GM10266 (cell line): ENCODE measurements around the gene UBE2U.
"Not testable (repeated sequence)": the region's sequence is repeated elsewhere in the genome, so short reads cannot be mapped to it uniquely, and the experiment has no call there.

Source experiments
- DNase-seq: peaks from one replicate; pipeline ENCODE4 v3.0.0; 2012; ENCODE audit errors: extremely low spot score
- CTCF ChIP-seq: IDR thresholded peaks from 2 replicates; pipeline ENCODE4 v1.5.1; 2012; ENCODE audit warnings: mild to moderate bottlenecking, low read depth; ENCODE audit not compliant: control insufficient read depth, insufficient read depth; ENCODE audit errors: missing control alignments

UBE2U gene

DNA sequence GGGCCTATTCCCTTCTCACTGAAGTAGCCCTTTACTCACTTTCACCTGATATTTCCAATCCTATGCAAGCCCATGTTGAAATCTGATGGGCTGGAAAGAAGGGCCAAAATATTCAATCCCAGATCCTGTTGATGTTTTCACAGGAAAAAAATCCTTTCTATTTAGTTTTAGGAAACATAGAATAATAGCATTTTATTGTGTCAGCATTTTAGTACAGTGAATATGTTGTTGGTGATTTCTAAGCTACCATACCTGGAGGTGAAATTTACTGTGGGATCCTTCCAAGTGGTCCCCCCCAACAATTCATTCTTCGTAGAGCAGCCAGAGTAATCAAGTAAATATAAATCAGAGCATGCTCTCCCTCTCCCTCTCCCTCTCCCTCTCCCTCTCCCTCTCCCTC lies 3.4 kb upstream of the UBE2U start:
- DNase-seq, result no peak
- no peak for TF ChIP-seq CTCF

- TF ChIP-seq CTCF, result no peak
- no peak for DNase-seq
These were observed 5.8 kb downstream of the UBE2U start for GRCh38 chr1:64209221-64209620.

DNA sequence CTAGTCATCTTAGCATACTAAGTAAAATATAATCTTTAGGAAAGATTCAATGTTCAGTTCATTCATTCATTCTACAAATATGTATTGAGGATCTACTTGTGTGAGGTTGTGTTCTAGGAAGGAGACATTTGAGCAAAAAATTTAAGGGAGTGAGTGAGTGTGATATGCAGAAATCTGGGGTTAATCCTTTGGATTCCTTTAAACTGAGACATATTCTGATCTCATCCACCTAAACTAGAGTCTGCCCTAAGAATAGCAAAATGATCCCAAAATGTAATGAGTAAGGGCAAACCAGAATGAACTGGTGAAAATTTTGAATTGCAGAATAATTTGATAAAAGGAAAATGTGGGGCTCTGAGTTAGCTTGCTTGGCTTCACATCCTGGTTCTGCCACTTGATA lies 8.6 kb downstream of the UBE2U start:
- TF ChIP-seq CTCF, result no peak
- no peak for DNase-seq

- TF ChIP-seq CTCF, result no peak
- no peak for DNase-seq
These were observed 12.2 kb downstream of the UBE2U start for GRCh38 chr1:64215576-64215975.

DNA sequence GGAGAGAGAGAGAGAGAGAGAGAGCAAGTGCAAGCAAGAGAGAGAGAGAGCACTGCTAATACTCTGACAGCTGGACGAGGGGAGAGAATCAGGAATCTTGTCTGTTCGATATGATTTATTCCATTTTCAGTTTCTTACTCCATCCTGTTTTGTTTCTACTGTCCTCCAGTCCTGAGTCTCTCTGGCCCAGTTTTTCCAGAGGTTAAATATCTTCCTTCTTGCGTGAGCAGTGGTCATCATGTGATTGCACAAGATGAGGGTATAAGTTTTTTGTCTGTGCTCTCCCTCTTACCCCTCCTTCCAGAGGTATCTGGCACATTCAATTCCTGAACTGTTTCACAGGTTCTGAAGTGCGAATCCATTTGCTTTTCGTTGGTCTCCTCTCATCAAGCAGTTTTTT lies 16.8 kb downstream of the UBE2U start:
- no peak for TF ChIP-seq CTCF

GRCh38 chr1:64223329-64224151 lies 20.1 kb downstream of the UBE2U start:
- no peak for TF ChIP-seq CTCF
- peak; percentile 25 for DNase-seq

More for the DNA sequence above, 16.8 kb downstream of the UBE2U start:
- no peak for DNase-seq

- DNase-seq, result not testable (repeated sequence)
These were observed 20.8 kb downstream of the UBE2U start for GRCh38 chr1:64224236-64224635.
